Measurements from ENCODE around the gene HNF1A. TPM values are rescaled to one million over a fixed set of nuclear protein-coding genes. Genes with fewer than 3 reads are reported as not detected.

HNF1A gene
- total RNA-seq, 6 experiments from 2014 or later = 9.8 to 20.5 (median 19.0) TPM

DNA sequence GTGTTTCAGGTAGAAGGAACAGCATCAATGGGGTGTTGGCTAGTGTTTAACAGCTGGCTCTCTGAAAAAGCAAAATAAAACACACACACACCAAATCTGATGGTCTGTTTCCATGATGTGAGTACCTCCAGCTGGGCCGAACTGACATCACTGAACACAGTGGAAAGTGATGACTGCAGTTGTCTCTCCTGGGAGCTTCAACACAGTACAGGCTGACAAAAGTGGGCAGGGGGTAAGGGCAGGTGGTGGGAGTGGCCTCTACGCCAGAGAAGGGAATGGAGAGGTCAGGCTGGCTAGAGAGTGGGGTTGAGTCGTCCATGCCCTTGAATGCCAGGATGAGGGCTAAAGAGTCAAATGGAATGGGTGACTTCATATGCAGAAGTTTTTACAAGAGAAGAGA is 8.0 kb upstream of the HNF1A start:
- Histone ChIP-seq H3K27ac (no peak overlapping the region), H3K4me3 (no peak overlapping the region), H3K9me3 (no peaks in the 10 kb centered on the region), H3K4me1 (peaks cover 0 to 63% (median 4%) of the 10 kb centered on the region in 4 donors), H3K36me3 (peaks cover 0 to 41% (median 16%) of the 10 kb centered on the region in 4 donors), H3K27me3 (no peaks in the 10 kb centered on the region)
- TF ChIP-seq POLR2A (IDR thresholded peaks at IDR 0.05) = no peak
- WGBS (ENCODE audit: insufficient coverage, low coverage, low lambda C conversion rate, missing lambda C conversion rate) = 84% methylated on average over 3 of the region's 3 CpGs
- ATAC-seq = no peak
- DNase-seq = no peak
- intact Hi-C loops (cut with DNase I) = no loop called here

DNA sequence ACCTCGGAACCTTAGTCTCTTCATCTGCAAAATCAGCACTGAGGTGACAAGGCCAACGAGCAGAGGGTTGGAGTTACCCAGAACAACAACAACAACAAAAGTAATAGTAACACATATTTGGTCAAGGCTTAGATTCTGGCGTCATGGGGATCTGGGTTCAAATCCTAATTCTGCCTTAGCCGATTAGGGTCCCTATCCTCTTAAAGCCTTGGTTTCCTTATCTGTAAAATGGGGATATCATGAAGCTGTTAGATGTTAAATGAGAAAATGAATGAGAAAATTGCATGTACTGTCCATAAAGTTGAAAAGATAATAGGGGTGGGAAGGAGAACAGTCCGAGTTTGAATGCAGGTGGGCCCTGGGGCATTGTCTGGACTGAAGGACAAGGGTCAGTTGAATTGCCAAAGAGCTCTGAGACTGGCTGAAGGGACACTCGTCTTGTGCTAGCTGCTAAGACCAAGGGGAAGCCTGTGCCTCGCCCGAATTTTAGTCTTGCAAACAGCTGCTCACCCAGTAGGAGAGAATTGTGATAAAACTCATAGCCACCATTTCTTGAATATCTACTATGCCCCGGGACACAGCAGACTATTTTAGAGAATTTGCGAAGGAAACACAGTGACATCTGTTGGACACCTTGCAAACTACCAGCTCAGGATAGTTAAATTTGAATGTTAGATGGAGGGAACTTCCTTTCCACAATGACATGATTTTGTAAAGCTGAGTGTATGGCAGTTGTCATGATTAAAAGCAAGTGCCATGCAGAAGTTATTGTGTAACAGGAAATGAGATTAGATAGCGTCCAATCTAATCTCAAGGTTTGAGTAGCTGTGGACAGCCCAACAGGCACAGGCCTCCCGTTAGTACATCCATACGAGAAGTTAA is 6.8 kb upstream of the HNF1A start:
- DNase-seq (peak in 1 of 3 donors; percentile 38), ATAC-seq (peak; percentile 55 to 90 (median 71))
- H3K27me3 ChIP-seq = no peaks in the 10 kb centered on the region
- no peaks in the 10 kb centered on the region for H3K9me3 ChIP-seq
- peaks cover 0 to 41% (median 16%) of the 10 kb centered on the region in 4 donors for H3K36me3 ChIP-seq
- TF ChIP-seq, protein P1, sequence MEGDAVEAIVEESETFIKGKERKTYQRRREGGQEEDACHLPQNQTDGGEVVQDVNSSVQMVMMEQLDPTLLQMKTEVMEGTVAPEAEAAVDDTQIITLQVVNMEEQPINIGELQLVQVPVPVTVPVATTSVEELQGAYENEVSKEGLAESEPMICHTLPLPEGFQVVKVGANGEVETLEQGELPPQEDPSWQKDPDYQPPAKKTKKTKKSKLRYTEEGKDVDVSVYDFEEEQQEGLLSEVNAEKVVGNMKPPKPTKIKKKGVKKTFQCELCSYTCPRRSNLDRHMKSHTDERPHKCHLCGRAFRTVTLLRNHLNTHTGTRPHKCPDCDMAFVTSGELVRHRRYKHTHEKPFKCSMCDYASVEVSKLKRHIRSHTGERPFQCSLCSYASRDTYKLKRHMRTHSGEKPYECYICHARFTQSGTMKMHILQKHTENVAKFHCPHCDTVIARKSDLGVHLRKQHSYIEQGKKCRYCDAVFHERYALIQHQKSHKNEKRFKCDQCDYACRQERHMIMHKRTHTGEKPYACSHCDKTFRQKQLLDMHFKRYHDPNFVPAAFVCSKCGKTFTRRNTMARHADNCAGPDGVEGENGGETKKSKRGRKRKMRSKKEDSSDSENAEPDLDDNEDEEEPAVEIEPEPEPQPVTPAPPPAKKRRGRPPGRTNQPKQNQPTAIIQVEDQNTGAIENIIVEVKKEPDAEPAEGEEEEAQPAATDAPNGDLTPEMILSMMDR (IDR thresholded peaks at IDR 0.05) = peak; percentile 54 to 73 (median 64)
- TF ChIP-seq POLR2A (IDR thresholded peaks at IDR 0.05) = no peak
- H3K4me3 ChIP-seq = no peak overlapping the region
- no peak overlapping the region for H3K27ac ChIP-seq
- peaks cover 0 to 76% (median 10%) of the 10 kb centered on the region in 4 donors for H3K4me1 ChIP-seq
- WGBS (ENCODE audit: insufficient coverage, low coverage, low lambda C conversion rate, missing lambda C conversion rate) = 22% methylated on average over 12 of the region's 13 CpGs
- intact Hi-C loops (cut with DNase I) = no loop called here

DNA sequence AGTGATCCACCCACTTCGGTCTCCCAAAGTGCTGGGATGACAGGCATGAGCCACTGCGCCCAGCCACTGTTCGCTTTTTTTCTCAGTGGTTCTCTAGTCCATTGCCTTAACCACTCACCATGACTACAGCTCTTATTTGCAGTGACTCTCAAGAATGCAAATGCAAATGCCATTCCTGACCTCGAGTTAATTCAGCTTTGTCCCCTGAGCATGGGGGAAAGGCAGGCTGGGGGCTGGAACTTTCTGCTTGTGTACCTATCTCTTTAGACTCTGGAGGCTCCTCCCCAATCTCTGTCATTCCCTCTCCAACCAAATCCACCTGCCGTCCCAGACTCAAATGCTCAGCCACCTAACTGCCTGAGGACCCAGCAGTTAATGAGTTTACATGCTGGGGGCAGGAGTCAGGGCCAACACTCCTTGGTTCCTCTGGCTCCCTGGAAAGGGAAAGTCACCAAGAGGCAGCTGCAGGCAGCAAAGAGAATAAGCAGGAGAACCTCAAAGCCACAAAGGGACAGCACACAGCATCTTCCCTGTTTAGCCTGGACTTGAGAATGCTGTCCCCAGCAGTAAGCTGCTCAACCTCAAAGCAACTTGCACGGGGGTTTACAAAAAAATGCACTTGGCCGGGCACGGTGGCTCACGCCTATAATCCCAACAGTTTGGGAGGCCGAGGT is 5.3 kb upstream of the HNF1A start:
- Histone ChIP-seq H3K4me1 (peaks cover 0 to 70% (median 12%) of the 10 kb centered on the region in 4 donors), H3K4me3 (no peak overlapping the region), H3K36me3 (peaks cover 0 to 41% (median 16%) of the 10 kb centered on the region in 4 donors), H3K27ac (peak overlapping the region in 1 of 3 donors; percentile 0), H3K27me3 (no peaks in the 10 kb centered on the region), H3K9me3 (no peaks in the 10 kb centered on the region)
- ATAC-seq (peak in 3 of 4 donors; percentile 3 to 15 (median 7)), DNase-seq (no peak)
- WGBS (ENCODE audit: insufficient coverage, low coverage, low lambda C conversion rate, missing lambda C conversion rate) = 47% methylated on average over 6 of the region's 10 CpGs
- TF ChIP-seq POLR2A (IDR thresholded peaks at IDR 0.05) = no peak
- TF ChIP-seq, protein P1 (IDR thresholded peaks at IDR 0.05) = no peak
- intact Hi-C loops (cut with DNase I) = no loop called here

DNA sequence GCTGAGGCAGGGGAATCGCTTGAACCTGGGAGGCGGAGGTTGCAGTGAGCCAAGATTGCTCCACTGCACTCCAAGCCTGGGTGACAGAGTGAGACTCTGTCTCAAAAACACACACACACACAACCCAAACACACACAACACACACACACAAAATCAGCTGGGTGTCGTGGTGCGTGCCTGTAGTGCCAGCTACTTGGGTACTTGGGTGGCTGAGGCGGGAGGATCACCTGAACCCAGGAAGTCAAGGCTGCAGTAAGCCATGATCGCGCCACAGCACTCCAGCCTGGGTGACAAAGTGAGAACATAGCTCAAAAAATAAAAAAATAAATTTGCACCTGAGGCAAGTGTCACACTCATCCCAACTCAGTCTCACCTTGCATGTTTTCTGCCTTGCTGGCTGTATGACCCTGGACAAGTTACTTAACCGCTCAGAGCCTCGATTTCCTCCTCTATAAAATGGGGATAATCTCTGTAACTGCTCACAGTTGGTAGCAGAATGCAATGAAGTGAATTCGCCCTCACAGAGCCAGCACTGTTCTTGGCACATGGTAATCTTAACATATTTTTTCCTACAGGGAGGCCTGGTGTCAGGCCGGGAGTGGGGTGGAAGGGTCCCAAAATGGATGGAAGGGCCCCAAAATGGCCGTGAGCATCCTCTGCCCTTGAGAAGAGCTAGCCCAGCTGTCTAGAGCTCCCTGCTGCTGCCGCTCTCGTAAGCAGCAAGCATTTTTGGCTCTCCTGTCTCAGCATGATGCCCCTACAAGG is 630 bp upstream of the HNF1A start:
- Histone ChIP-seq H3K4me3 (peak overlapping the region; percentile 56 to 82 (median 79)), H3K9me3 (no peaks in the 10 kb centered on the region), H3K27me3 (no peaks in the 10 kb centered on the region), H3K4me1 (peaks cover 0 to 47% (median 17%) of the 10 kb centered on the region in 4 donors), H3K36me3 (peaks cover 0 to 14% (median 3%) of the 10 kb centered on the region in 4 donors), H3K27ac (peak overlapping the region; percentile 28 to 94 (median 90))
- no peak for TF ChIP-seq POLR2A (IDR thresholded peaks at IDR 0.05)
- TF ChIP-seq, protein P1 (IDR thresholded peaks at IDR 0.05) = no peak
- 31% methylated on average over 2 of the region's 14 CpGs for WGBS (ENCODE audit: insufficient coverage, low coverage, low lambda C conversion rate, missing lambda C conversion rate)
- ATAC-seq (peak in 3 of 4 donors; percentile 16 to 30 (median 17)), DNase-seq (peak in 1 of 3 donors; percentile 41)
- intact Hi-C loops (cut with DNase I) = no loop called here

Measured in right lobe of liver (tissue), 6 donors.